ENCODE results near the gene LAMTOR1. TPM values are rescaled to one million over a fixed set of nuclear protein-coding genes. Genes with fewer than 3 reads are reported as not detected.

LAMTOR1 gene
- total and polyA plus RNA-seq, 10 of the 15 experiments (the other 5 are each of a cell fraction or from before 2014, with no cell fraction given), result 58.8 to 141 (median 110) TPM

- TF ChIP-seq NRF1 (conservative IDR thresholded peaks at IDR 0.05; ENCODE audit: low read depth, low read length) (peak; percentile 73), RB1 (IDR thresholded peaks at IDR 0.05; ENCODE audit: borderline replicate concordance) (no peak), PBX3 (IDR thresholded peaks at IDR 0.05; ENCODE audit: insufficient replicate concordance, low read depth, low read length) (peak; percentile 96), ZBTB33 (IDR thresholded peaks at IDR 0.05) (no peak), EGR1 (IDR thresholded peaks at IDR 0.05; ENCODE audit: borderline replicate concordance in 1 of 2, low read depth in 2 of 2, low read length in 2 of 2) (no peak), ZNF274 (IDR thresholded peaks at IDR 0.05; ENCODE audit: insufficient read depth, insufficient read length) (no peak), CBX5 (IDR thresholded peaks at IDR 0.05; ENCODE audit: low read depth) (no peak), PKNOX1 (IDR thresholded peaks at IDR 0.05) (peak; percentile 99), SKIL (IDR thresholded peaks at IDR 0.05; ENCODE audit: low read depth, poor library complexity, severe bottlenecking) (no peak), CEBPB (IDR thresholded peaks at IDR 0.05; ENCODE audit: borderline replicate concordance in 1 of 2, low read depth in 2 of 2, low read length in 2 of 2) (no peak), PAX8 (IDR thresholded peaks at IDR 0.05) (no peak), HDGF (IDR thresholded peaks at IDR 0.05) (peak; percentile 27; the same call in 1 of the 2 replicates), ZNF217 (IDR thresholded peaks at IDR 0.05) (no peak), IRF5 (IDR thresholded peaks at IDR 0.05; ENCODE audit: borderline replicate concordance) (no peak), GABPA (IDR thresholded peaks at IDR 0.05; ENCODE audit: low read depth) (peak; percentile 98), USF2 (IDR thresholded peaks at IDR 0.05; ENCODE audit: borderline replicate concordance, low read depth, low read length) (no peak; the same call in 1 of the 2 replicates), RAD51 (IDR thresholded peaks at IDR 0.05) (0 out of 2 replicates have a peak, but pooled peaks have one; percentile 53), CBFB (IDR thresholded peaks at IDR 0.05; ENCODE audit: low read depth) (peak; percentile 92)
- TF ChIP-seq, protein P1, sequence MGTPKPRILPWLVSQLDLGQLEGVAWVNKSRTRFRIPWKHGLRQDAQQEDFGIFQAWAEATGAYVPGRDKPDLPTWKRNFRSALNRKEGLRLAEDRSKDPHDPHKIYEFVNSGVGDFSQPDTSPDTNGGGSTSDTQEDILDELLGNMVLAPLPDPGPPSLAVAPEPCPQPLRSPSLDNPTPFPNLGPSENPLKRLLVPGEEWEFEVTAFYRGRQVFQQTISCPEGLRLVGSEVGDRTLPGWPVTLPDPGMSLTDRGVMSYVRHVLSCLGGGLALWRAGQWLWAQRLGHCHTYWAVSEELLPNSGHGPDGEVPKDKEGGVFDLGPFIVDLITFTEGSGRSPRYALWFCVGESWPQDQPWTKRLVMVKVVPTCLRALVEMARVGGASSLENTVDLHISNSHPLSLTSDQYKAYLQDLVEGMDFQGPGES (IDR thresholded peaks at IDR 0.05), result peak; percentile 67; the same call in 1 of the 2 replicates
These were observed 9.3 kb upstream of the LAMTOR1 start, which contains the start of gene ANAPC15 (continued) for GRCh38 chr11:72112143-72112977.
